ENCODE measurements around the gene HYAL1.
"Not testable (repeated sequence)": the region's sequence is repeated elsewhere in the genome, so short reads cannot be mapped to it uniquely, and the experiment has no call there.

The HYAL1 gene

DNA sequence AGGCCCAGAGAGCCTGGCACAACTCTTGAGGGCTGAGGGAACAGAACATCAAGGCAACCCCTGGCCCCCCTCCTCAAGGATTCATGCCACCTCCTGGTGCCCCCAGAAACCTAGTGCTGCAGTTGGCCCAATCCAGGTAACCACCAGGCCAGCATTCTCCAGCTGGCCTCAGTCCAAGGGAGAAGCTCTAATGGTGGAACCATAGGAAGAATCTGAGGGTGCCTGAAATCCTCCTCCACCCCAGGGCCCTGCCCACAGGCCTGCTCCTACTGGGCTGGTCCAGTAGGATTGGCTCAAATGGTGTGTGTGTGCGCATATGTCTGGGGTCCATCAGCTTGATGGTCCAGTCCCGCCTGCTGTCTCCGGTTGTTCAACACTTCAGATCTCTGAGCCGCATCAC lies 11.4 kb upstream of the HYAL1 start:
- ATAC-seq, result no peak
- TF ChIP-seq TOX (CRISPR knock-in tag; IDR thresholded peaks at IDR 0.05; ENCODE audit: borderline replicate concordance) (no peak), ISL1 (CRISPR knock-in tag; IDR thresholded peaks at IDR 0.05) (no peak), PPARA (CRISPR knock-in tag; IDR thresholded peaks at IDR 0.05; ENCODE audit: borderline replicate concordance) (no peak), GLIS3 (CRISPR knock-in tag; IDR thresholded peaks at IDR 0.05) (no peak), RARB (CRISPR knock-in tag; IDR thresholded peaks at IDR 0.05) (no peak), TCF4 (CRISPR knock-in tag; IDR thresholded peaks at IDR 0.05; ENCODE audit: borderline replicate concordance) (no peak), BACH2 (CRISPR knock-in tag; IDR thresholded peaks at IDR 0.05; ENCODE audit: borderline replicate concordance) (no peak), ZC3H10 (CRISPR knock-in tag; IDR thresholded peaks at IDR 0.05) (no peak), ZFP30 (CRISPR knock-in tag; IDR thresholded peaks at IDR 0.05) (no peak), SNAI2 (CRISPR knock-in tag; IDR thresholded peaks at IDR 0.05) (no peak), ZFP3 (CRISPR knock-in tag; IDR thresholded peaks at IDR 0.05) (no peak), ESRRG (CRISPR knock-in tag; IDR thresholded peaks at IDR 0.05) (no peak), ARNTL (CRISPR knock-in tag; IDR thresholded peaks at IDR 0.05; ENCODE audit: borderline replicate concordance, low read depth) (no peak)
- TF ChIP-seq, protein P1, sequence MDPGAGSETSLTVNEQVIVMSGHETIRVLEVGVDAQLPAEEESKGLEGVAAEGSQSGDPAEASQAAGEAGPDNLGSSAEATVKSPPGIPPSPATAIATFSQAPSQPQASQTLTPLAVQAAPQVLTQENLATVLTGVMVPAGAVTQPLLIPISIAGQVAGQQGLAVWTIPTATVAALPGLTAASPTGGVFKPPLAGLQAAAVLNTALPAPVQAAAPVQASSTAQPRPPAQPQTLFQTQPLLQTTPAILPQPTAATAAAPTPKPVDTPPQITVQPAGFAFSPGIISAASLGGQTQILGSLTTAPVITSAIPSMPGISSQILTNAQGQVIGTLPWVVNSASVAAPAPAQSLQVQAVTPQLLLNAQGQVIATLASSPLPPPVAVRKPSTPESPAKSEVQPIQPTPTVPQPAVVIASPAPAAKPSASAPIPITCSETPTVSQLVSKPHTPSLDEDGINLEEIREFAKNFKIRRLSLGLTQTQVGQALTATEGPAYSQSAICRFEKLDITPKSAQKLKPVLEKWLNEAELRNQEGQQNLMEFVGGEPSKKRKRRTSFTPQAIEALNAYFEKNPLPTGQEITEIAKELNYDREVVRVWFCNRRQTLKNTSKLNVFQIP (CRISPR knock-in tag; IDR thresholded peaks at IDR 0.05; ENCODE audit: borderline replicate concordance, low read depth), result no peak
- TF ChIP-seq, protein P2, sequence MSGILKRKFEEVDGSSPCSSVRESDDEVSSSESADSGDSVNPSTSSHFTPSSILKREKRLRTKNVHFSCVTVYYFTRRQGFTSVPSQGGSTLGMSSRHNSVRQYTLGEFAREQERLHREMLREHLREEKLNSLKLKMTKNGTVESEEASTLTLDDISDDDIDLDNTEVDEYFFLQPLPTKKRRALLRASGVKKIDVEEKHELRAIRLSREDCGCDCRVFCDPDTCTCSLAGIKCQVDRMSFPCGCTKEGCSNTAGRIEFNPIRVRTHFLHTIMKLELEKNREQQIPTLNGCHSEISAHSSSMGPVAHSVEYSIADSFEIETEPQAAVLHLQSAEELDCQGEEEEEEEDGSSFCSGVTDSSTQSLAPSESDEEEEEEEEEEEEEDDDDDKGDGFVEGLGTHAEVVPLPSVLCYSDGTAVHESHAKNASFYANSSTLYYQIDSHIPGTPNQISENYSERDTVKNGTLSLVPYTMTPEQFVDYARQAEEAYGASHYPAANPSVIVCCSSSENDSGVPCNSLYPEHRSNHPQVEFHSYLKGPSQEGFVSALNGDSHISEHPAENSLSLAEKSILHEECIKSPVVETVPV (CRISPR knock-in tag; IDR thresholded peaks at IDR 0.05), result no peak
- TF ChIP-seq, protein P3, sequence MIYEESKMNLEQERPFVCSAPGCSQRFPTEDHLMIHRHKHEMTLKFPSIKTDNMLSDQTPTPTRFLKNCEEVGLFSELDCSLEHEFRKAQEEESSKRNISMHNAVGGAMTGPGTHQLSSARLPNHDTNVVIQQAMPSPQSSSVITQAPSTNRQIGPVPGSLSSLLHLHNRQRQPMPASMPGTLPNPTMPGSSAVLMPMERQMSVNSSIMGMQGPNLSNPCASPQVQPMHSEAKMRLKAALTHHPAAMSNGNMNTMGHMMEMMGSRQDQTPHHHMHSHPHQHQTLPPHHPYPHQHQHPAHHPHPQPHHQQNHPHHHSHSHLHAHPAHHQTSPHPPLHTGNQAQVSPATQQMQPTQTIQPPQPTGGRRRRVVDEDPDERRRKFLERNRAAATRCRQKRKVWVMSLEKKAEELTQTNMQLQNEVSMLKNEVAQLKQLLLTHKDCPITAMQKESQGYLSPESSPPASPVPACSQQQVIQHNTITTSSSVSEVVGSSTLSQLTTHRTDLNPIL (CRISPR knock-in tag; IDR thresholded peaks at IDR 0.05; ENCODE audit: low read depth), result no peak
- TF ChIP-seq, protein P4, sequence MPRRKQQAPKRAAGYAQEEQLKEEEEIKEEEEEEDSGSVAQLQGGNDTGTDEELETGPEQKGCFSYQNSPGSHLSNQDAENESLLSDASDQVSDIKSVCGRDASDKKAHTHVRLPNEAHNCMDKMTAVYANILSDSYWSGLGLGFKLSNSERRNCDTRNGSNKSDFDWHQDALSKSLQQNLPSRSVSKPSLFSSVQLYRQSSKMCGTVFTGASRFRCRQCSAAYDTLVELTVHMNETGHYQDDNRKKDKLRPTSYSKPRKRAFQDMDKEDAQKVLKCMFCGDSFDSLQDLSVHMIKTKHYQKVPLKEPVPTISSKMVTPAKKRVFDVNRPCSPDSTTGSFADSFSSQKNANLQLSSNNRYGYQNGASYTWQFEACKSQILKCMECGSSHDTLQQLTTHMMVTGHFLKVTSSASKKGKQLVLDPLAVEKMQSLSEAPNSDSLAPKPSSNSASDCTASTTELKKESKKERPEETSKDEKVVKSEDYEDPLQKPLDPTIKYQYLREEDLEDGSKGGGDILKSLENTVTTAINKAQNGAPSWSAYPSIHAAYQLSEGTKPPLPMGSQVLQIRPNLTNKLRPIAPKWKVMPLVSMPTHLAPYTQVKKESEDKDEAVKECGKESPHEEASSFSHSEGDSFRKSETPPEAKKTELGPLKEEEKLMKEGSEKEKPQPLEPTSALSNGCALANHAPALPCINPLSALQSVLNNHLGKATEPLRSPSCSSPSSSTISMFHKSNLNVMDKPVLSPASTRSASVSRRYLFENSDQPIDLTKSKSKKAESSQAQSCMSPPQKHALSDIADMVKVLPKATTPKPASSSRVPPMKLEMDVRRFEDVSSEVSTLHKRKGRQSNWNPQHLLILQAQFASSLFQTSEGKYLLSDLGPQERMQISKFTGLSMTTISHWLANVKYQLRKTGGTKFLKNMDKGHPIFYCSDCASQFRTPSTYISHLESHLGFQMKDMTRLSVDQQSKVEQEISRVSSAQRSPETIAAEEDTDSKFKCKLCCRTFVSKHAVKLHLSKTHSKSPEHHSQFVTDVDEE (CRISPR knock-in tag; IDR thresholded peaks at IDR 0.05), result no peak

DNA sequence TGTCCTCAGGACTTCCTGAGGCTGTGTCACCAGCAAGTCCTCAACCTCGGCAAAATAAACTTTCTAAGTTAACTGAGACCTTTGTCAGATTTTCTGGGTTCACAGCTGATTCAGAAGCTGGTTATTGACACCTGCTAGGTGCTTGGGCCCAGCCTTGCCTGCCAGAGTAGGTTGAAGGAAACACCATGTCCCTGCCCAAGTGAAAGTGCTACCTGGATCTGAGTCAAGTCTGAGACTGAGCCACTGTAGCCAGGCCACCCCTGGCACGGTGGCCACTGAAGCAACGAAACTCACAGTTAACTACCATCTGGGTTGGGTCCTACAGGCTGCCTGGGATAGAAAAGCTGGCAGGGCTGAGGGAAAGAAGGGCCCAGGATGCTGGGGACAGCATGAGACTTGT lies 11.0 kb upstream of the HYAL1 start:
- no peak for ATAC-seq
- TF ChIP-seq, protein P4 (CRISPR knock-in tag; IDR thresholded peaks at IDR 0.05), result no peak
- TF ChIP-seq, protein P5, sequence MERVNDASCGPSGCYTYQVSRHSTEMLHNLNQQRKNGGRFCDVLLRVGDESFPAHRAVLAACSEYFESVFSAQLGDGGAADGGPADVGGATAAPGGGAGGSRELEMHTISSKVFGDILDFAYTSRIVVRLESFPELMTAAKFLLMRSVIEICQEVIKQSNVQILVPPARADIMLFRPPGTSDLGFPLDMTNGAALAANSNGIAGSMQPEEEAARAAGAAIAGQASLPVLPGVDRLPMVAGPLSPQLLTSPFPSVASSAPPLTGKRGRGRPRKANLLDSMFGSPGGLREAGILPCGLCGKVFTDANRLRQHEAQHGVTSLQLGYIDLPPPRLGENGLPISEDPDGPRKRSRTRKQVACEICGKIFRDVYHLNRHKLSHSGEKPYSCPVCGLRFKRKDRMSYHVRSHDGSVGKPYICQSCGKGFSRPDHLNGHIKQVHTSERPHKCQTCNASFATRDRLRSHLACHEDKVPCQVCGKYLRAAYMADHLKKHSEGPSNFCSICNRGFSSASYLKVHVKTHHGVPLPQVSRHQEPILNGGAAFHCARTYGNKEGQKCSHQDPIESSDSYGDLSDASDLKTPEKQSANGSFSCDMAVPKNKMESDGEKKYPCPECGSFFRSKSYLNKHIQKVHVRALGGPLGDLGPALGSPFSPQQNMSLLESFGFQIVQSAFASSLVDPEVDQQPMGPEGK (CRISPR knock-in tag; IDR thresholded peaks at IDR 0.05; ENCODE audit: borderline replicate concordance), result no peak
- TF ChIP-seq SNAI2 (CRISPR knock-in tag; IDR thresholded peaks at IDR 0.05), result no peak
- TF ChIP-seq, protein P3 (CRISPR knock-in tag; IDR thresholded peaks at IDR 0.05; ENCODE audit: low read depth), result no peak
- TF ChIP-seq ZNF8 (CRISPR knock-in tag; IDR thresholded peaks at IDR 0.05), result no peak
- no peak for TF ChIP-seq ZFP3 (CRISPR knock-in tag; IDR thresholded peaks at IDR 0.05)
- TF ChIP-seq BACH2 (CRISPR knock-in tag; IDR thresholded peaks at IDR 0.05; ENCODE audit: borderline replicate concordance), result no peak
- TF ChIP-seq CSDC2 (CRISPR knock-in tag; IDR thresholded peaks at IDR 0.05), result no peak
- no peak for TF ChIP-seq ZNF565 (CRISPR knock-in tag; conservative IDR thresholded peaks at IDR 0.05; ENCODE audit: low read depth)
- no peak for TF ChIP-seq ARNTL (CRISPR knock-in tag; IDR thresholded peaks at IDR 0.05; ENCODE audit: borderline replicate concordance, low read depth)

DNA sequence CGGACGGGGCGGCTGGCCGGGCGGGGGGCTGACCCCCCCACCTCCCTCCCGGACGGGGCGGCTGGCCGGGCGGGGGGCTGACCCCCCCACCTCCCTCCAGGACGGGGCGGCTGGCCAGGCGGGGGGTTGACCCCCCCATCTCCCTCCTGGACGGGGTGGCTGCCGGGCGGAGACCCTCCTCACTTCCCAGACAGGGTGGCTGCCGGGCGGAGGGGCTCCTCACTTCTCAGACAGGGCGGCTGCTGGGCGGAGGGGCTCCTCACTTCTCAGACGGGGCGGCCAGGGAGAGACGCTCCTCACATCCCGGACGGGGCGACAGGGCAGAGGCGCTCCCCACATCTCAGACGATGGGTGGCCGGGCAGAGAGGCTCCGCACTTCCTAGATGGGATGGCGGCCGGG lies 8.7 kb upstream of the HYAL1 start:
- ATAC-seq, result not testable (repeated sequence)
